ENCODE results near the gene RGS18. TPM values are rescaled to one million over a fixed set of nuclear protein-coding genes. Genes with fewer than 3 reads are reported as not detected.

Gene RGS18
- polyA plus RNA-seq, 2 of the 4 experiments (the other 2 are of a cell fraction) = not detected

GRCh38 chr1:192118881-192119405 is 39.3 kb upstream of the RGS18 start:
- FAIRE-seq = no peak
- Histone ChIP-seq H3K27ac (no peak overlapping the region), H3K4me1 (no peaks in the 10 kb centered on the region), H3K4me2 (no peak overlapping the region), H3K4me3 (no peak overlapping the region), H3K9me3 (no peaks in the 10 kb centered on the region)
- CTCF ChIA-PET = interaction anchor here (0.7 kb wide), 1 partner anchor 12 kb away, joined by 3 read pairs; no protein-coding TSS in a partner anchor
- TF ChIP-seq CHD4 (IDR thresholded peaks at IDR 0.05; ENCODE audit: borderline replicate concordance) = no peak
- TF ChIP-seq MYC (IDR thresholded peaks at IDR 0.05; ENCODE audit: borderline replicate concordance, low read length) = no peak
- TF ChIP-seq KDM1A (IDR thresholded peaks at IDR 0.05; ENCODE audit: low read depth) = no peak
- no peak for TF ChIP-seq ZC3H11A (IDR thresholded peaks at IDR 0.05)
- TF ChIP-seq MAZ (IDR thresholded peaks at IDR 0.05; ENCODE audit: borderline replicate concordance, low read depth, low read length) = no peak
- no peak for TF ChIP-seq BHLHE40 (IDR thresholded peaks at IDR 0.05; ENCODE audit: low read depth, low read length)
- TF ChIP-seq BCL3 (IDR thresholded peaks at IDR 0.05) = no peak
- no peak for TF ChIP-seq SREBF2 (IDR thresholded peaks at IDR 0.05)
- TF ChIP-seq TP53 (CRISPR knock-in tag; IDR thresholded peaks at IDR 0.05) = no peak
- no peak for TF ChIP-seq CTCF (IDR thresholded peaks at IDR 0.05)
- no peak for TF ChIP-seq REST (IDR thresholded peaks at IDR 0.05)
- TF ChIP-seq RFX5 (IDR thresholded peaks at IDR 0.05) = no peak
- no peak for TF ChIP-seq EP300 (IDR thresholded peaks at IDR 0.05)
- TF ChIP-seq JUN (IDR thresholded peaks at IDR 0.05) = no peak
- WGBS (ENCODE audit: missing lambda C conversion rate) = 4% methylated on average over 2 of the region's 2 CpGs
- DNase-seq (ENCODE audit: low read depth in 1 of 2, low spot score in 1 of 2) = no peak
- POLR2A ChIA-PET = no interaction called here
- ATAC-seq = no peak

GRCh38 chr1:192119701-192120100 is 38.6 kb upstream of the RGS18 start:
- CTCF ChIA-PET = interaction anchor here (0.7 kb wide), 1 partner anchor 13 kb away, joined by 3 read pairs; no protein-coding TSS in a partner anchor
- WGBS (ENCODE audit: missing lambda C conversion rate) = 47% methylated on average over 2 of the region's 2 CpGs
- ATAC-seq (no peak), FAIRE-seq (no peak), DNase-seq (ENCODE audit: low read depth in 1 of 2, low spot score in 1 of 2) (no peak)
- Histone ChIP-seq H3K4me3 (no peak overlapping the region), H3K4me1 (no peaks in the 10 kb centered on the region), H3K4me2 (no peak overlapping the region), H3K9me3 (no peaks in the 10 kb centered on the region), H3K27ac (no peak overlapping the region)
- TF ChIP-seq RCOR1 (IDR thresholded peaks at IDR 0.05; ENCODE audit: low read depth, low read length) (no peak), CHD2 (IDR thresholded peaks at IDR 0.05; ENCODE audit: low read length, partially characterized antibody) (no peak), KDM1A (IDR thresholded peaks at IDR 0.05; ENCODE audit: low read depth) (no peak), POLR2AphosphoS2 (conservative IDR thresholded peaks at IDR 0.05; ENCODE audit: low read length) (no peak)
- POLR2A ChIA-PET = no interaction called here

GRCh38 chr1:192122668-192123067 is 35.6 kb upstream of the RGS18 start:
- no peak overlapping the region for H3K4me2 ChIP-seq
- ATAC-seq (no peak), FAIRE-seq (no peak), DNase-seq (ENCODE audit: low read depth in 1 of 2, low spot score in 1 of 2) (no peak)
- no peak overlapping the region for H3K27ac ChIP-seq
- no peaks in the 10 kb centered on the region for H3K4me1 ChIP-seq
- no peak overlapping the region for H3K4me3 ChIP-seq
- no peaks in the 10 kb centered on the region for H3K9me3 ChIP-seq
- CTCF ChIA-PET = no interaction called here
- POLR2A ChIA-PET = no interaction called here
- TF ChIP-seq CTCF (IDR thresholded peaks at IDR 0.05) = no peak
- TF ChIP-seq KDM1A (IDR thresholded peaks at IDR 0.05; ENCODE audit: low read depth) = no peak
- no peak for TF ChIP-seq MYC (IDR thresholded peaks at IDR 0.05; ENCODE audit: borderline replicate concordance, low read length)
